Kidney (tissue), 14 donors: ENCODE data around the gene SPINT2. TPM values are rescaled to one million over a fixed set of nuclear protein-coding genes. Genes with fewer than 3 reads are reported as not detected.

Source experiments
- DNase-seq, 5 donors: peaks; one replicate each; pipeline ENCODE4 v3.0.0-alpha.2; 2013 to 2020
- FAIRE-seq: peaks from 2 replicates; lab custom pipeline; 2012; peaks lifted over from hg19 to GRCh38; lab: Jason Lieb, UNC
- H3K27ac ChIP-seq, 2 donors: one replicate each; pipeline ENCODE4 v1.7.0; 2013; ENCODE audit warnings: low read depth in 2 of 2, low read length in 2 of 2, inconsistent platforms in 1 of 2
- H3K27me3 ChIP-seq: one replicate; pipeline ENCODE4 v1.7.1; 2013; ENCODE audit warnings: low read length, inconsistent platforms; ENCODE audit not compliant: control insufficient read depth, insufficient read depth
- H3K36me3 ChIP-seq, 3 donors: one replicate each; pipeline versions ENCODE4 v1.7.0 to v1.7.1; 2013; ENCODE audit warnings: low read length in 3 of 3, control low read depth in 1 of 3, inconsistent platforms in 1 of 3; ENCODE audit not compliant: insufficient read depth in 3 of 3, control insufficient read depth in 2 of 3
- H3K4me1 ChIP-seq, 3 donors: one replicate each; pipeline versions ENCODE4 v1.7.0 to v1.7.1; 2013; ENCODE audit warnings: low read length in 3 of 3, inconsistent platforms in 1 of 3, low read depth in 1 of 3; ENCODE audit not compliant: control insufficient read depth in 2 of 3, insufficient read depth in 2 of 3
- H3K4me3 ChIP-seq, 3 donors: one replicate each; pipeline versions ENCODE4 v1.7.0 to v1.8.1; 2013; ENCODE audit warnings: low read length in 3 of 3, control low read depth in 1 of 3, inconsistent platforms in 1 of 3
- H3K9ac ChIP-seq, 3 donors: one replicate each; pipeline versions ENCODE4 v1.7.0 to v1.7.1; 2013; ENCODE audit warnings: low read length in 3 of 3, control low read depth in 1 of 3, inconsistent platforms in 1 of 3
- H3K9me3 ChIP-seq, 3 donors: one replicate each; pipeline versions ENCODE4 v1.7.0 to v1.7.1; 2013; ENCODE audit warnings: low read length in 3 of 3, control low read depth in 1 of 3, inconsistent platforms in 1 of 3; ENCODE audit not compliant: control insufficient read depth in 2 of 3, insufficient read depth in 1 of 3
- intact Hi-C: fragments of 100-400 bp; cut with DNase I; formaldehyde crosslinking; loops from one replicate; pipeline ENCODE4 v1.11.1; 2022
- polyA plus RNA-seq: library from polyadenylated mRNA; stranded (reverse); fragments of 350-450 nt; fragmentation: Illumina TruSeq; extraction: RNeasy Lipid Tissue Mini Kit (QIAGEN cat#74804); gene quantifications from one replicate; pipeline ENCODE4 v1.2.3, GENCODE V29; 2014; ENCODE audit warnings: low read depth, low replicate concordance; ENCODE audit not compliant: insufficient read depth
- total RNA-seq: library from RNA; stranded (reverse); fragmentation: NEBNext Ultra II Directional; extraction: Animal tissue kit (Norgen Biotek cat#: 25700); gene quantifications from one replicate; pipeline ENCODE4 v1.2.1, GENCODE V29; 2021
- TF ChIP-seq, protein P1 (sequence below): IDR thresholded peaks from 3 replicates; pipeline ENCODE4 v1.5.1; 2012; ENCODE audit warnings: mild to moderate bottlenecking, moderate library complexity, borderline replicate concordance; ENCODE audit not compliant: insufficient read depth; ENCODE audit errors: extremely low read depth
- donor health status: control.
- donor health status: control.
- donor health status: control.
- donor health status: control.
- donor health status: control.
- donor health status: DM: yes; HTN: yes; CAD: no.
- donor health status: Normal renal cell carcinoma (clear cell type).

The SPINT2 gene
- total and polyA plus RNA-seq, 2 donors from 2014 or later: 381 to 425 TPM

DNA sequence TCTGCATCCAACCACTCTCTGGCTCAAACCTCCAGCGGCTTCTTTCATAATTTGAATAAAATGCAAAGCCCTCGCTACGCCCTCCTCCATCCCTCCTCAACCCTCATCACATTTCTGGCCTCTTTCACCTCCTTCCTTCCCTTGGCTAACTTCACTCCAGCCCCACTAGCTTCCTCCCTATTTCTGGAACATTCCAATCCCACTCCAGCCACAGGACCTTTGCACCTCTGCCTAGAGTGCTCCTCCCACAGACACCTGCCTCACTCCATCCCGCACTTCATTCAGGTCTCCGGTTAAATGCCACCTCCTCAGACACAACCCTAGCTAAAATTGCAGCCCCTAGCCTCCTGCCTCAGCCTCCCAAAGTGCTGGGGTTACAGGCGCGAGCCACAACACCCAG is 32.5 kb upstream of the SPINT2 start:
- H3K27me3 ChIP-seq: no peaks in the 10 kb centered on the region
- TF ChIP-seq, protein P1, sequence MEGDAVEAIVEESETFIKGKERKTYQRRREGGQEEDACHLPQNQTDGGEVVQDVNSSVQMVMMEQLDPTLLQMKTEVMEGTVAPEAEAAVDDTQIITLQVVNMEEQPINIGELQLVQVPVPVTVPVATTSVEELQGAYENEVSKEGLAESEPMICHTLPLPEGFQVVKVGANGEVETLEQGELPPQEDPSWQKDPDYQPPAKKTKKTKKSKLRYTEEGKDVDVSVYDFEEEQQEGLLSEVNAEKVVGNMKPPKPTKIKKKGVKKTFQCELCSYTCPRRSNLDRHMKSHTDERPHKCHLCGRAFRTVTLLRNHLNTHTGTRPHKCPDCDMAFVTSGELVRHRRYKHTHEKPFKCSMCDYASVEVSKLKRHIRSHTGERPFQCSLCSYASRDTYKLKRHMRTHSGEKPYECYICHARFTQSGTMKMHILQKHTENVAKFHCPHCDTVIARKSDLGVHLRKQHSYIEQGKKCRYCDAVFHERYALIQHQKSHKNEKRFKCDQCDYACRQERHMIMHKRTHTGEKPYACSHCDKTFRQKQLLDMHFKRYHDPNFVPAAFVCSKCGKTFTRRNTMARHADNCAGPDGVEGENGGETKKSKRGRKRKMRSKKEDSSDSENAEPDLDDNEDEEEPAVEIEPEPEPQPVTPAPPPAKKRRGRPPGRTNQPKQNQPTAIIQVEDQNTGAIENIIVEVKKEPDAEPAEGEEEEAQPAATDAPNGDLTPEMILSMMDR: no peak

GRCh38 chr19:38233740-38234251 is 30.6 kb upstream of the SPINT2 start:
- Histone ChIP-seq H3K4me3 (no peak overlapping the region), H3K27ac (no peak overlapping the region), H3K36me3 (no peaks in the 10 kb centered on the region), H3K4me1 (peaks cover 0 to 2% (median 0%) of the 10 kb centered on the region in 3 donors), H3K9me3 (no peaks in the 10 kb centered on the region), H3K9ac (no peak overlapping the region), H3K27me3 (no peaks in the 10 kb centered on the region)
- TF ChIP-seq, protein P1: peak; percentile 48
- DNase-seq (peak in 4 of 5 donors; percentile 66 to 81 (median 76)), FAIRE-seq (no peak)
- intact Hi-C loops: no loop called here

More for the DNA sequence above, 32.5 kb upstream of the SPINT2 start:
- Histone ChIP-seq H3K27ac (no peak overlapping the region), H3K9me3 (no peaks in the 10 kb centered on the region), H3K9ac (no peak overlapping the region), H3K36me3 (no peaks in the 10 kb centered on the region), H3K4me3 (no peak overlapping the region), H3K4me1 (peaks cover 0 to 2% (median 0%) of the 10 kb centered on the region in 3 donors)
- DNase-seq: no peak
- no peak for FAIRE-seq
- intact Hi-C loops: no loop called here

GRCh38 chr19:38234615-38235014 is 29.8 kb upstream of the SPINT2 start:
- Histone ChIP-seq H3K36me3 (no peaks in the 10 kb centered on the region), H3K27me3 (no peaks in the 10 kb centered on the region), H3K4me3 (no peak overlapping the region), H3K9me3 (no peaks in the 10 kb centered on the region), H3K4me1 (no peaks in the 10 kb centered on the region), H3K9ac (no peak overlapping the region), H3K27ac (no peak overlapping the region)
- DNase-seq (no peak), FAIRE-seq (no peak)
- TF ChIP-seq, protein P1: no peak
- intact Hi-C loops: no loop called here

DNA sequence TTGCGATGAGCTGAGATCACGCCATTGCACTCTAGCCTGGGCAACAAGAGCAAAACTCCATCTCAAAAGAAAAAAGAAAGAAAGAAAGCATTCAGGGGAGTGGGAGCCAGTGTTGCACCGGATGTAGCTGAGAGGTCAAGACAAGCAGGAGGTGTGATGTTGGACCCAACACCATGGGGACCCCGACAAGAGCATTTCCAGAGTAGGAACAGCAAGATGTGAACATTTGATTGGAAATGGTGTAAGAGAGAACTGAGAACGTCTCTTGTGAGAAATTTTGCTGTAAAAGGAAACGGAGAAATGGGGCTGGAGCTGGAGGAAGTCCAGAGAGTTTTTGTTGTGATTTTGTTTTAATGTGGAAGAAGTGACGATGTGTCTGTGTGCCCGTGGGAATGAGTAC is 24.6 kb upstream of the SPINT2 start:
- H3K27ac ChIP-seq: no peak overlapping the region
- H3K4me3 ChIP-seq: no peak overlapping the region
- peaks cover 0 to 2% (median 0%) of the 10 kb centered on the region in 3 donors for H3K4me1 ChIP-seq
- H3K9me3 ChIP-seq: no peaks in the 10 kb centered on the region
- FAIRE-seq (no peak), DNase-seq (no peak)
- no peaks in the 10 kb centered on the region for H3K27me3 ChIP-seq
- no peaks in the 10 kb centered on the region for H3K36me3 ChIP-seq
- intact Hi-C loops: no loop called here
- H3K9ac ChIP-seq: no peak overlapping the region
- TF ChIP-seq, protein P1: no peak
